SK-N-SH (cell line): ENCODE results near the gene NUDT14. TPM values are rescaled to one million over a fixed set of nuclear protein-coding genes. Genes with fewer than 3 reads are reported as not detected.

Source experiments
- CTCF ChIA-PET: fragments of 300-600, 350-600 bp; formaldehyde crosslinking; extraction: SDS; loops from one replicate; lab custom pipeline; 2021; lab: Yijun Ruan, JAX
- POLR2A ChIA-PET: fragments of 350-600 bp; sonication (Branson Sonifier 250); formaldehyde crosslinking; extraction: SDS; loops from one replicate; lab custom pipeline; 2020; ENCODE audit warnings: antibody characterized with exemption, inconsistent platforms; lab: Yijun Ruan, JAX
- DNase-seq: peaks from one replicate; pipeline ENCODE4 v3.0.0; 2012
- H2AFZ ChIP-seq: fragments of 200-600 bp; sonication (generic); 2 replicates; pipeline ENCODE4 v1.8.1; 2016; ENCODE audit warnings: antibody characterized with exemption, mild to moderate bottlenecking, low read depth
- H3F3A ChIP-seq: fragments of 200-600 bp; sonication (generic); replicated peaks from 2 replicates; pipeline ENCODE3; 2016; ENCODE audit warnings: antibody characterized with exemption, mild to moderate bottlenecking; ENCODE audit not compliant: insufficient read depth
- H3K27ac ChIP-seq, 2 experiments: fragments of 200-500 bp in 1 of 2; fragments of 200-600 bp in 1 of 2; sonication (Bioruptor generic) in 1 of 2; sonication (generic), shearing (Covaris generic) in 1 of 2; 2 replicates each; pipeline versions ENCODE4 v1.5.1 to v1.6.1; 2014 to 2016; ENCODE audit warnings: low read depth in 2 of 2, inconsistent platforms in 1 of 2, low read length in 1 of 2, mild to moderate bottlenecking in 1 of 2, mixed read lengths in 1 of 2
- H3K27me3 ChIP-seq: fragments of 200-600 bp; sonication (generic), shearing (Covaris generic); 2 replicates; pipeline ENCODE4 v1.6.1; 2016; ENCODE audit warnings: mixed run types; ENCODE audit not compliant: insufficient read depth
- H3K36me3 ChIP-seq, 2 experiments: fragments of 200-500 bp in 1 of 2; fragments of 200-600 bp in 1 of 2; sonication (Bioruptor generic) in 1 of 2; sonication (generic) in 1 of 2; replicated peaks in 1 of 2; 2 replicates each; pipeline versions ENCODE3 to v1.5.1; 2014 to 2016; ENCODE audit warnings: low read length in 1 of 2, mild to moderate bottlenecking in 1 of 2; ENCODE audit not compliant: insufficient read depth in 2 of 2, control insufficient read depth in 1 of 2
- H3K4me1 ChIP-seq, 2 experiments: fragments of 200-500 bp in 1 of 2; fragments of 200-600 bp in 1 of 2; sonication (Bioruptor generic) in 1 of 2; sonication (generic), shearing (Covaris generic) in 1 of 2; 2 replicates each; pipeline versions ENCODE4 v1.5.1 to v1.6.1; 2014 to 2016; ENCODE audit warnings: low read depth in 1 of 2, low read length in 1 of 2, mixed run types in 1 of 2; ENCODE audit not compliant: insufficient read depth in 2 of 2, control insufficient read depth in 1 of 2
- H3K4me2 ChIP-seq: fragments of 200-600 bp; sonication (generic), shearing (Covaris generic); 2 replicates; pipeline ENCODE4 v1.6.1; 2017; ENCODE audit warnings: mixed run types
- H3K4me3 ChIP-seq, 2 experiments: fragments of 200-500 bp in 1 of 2; fragments of 200-600 bp in 1 of 2; sonication (Bioruptor generic) in 1 of 2; sonication (generic), shearing (Covaris generic) in 1 of 2; 2 replicates each; pipeline versions ENCODE4 v1.5.1 to v1.8.1; 2014 to 2016; ENCODE audit warnings: low read depth in 2 of 2, inconsistent platforms in 1 of 2, low read length in 1 of 2, mild to moderate bottlenecking in 1 of 2, mixed read lengths in 1 of 2, moderate library complexity in 1 of 2
- H3K79me2 ChIP-seq: fragments of 200-600 bp; sonication (generic); 2 replicates; pipeline ENCODE4 v1.8.1; 2017; ENCODE audit warnings: mild to moderate bottlenecking; ENCODE audit not compliant: insufficient read depth
- H3K9ac ChIP-seq: fragments of 200-600 bp; sonication (generic); 2 replicates; pipeline ENCODE4 v1.6.1; 2017; ENCODE audit warnings: mixed run types
- H3K9me2 ChIP-seq: fragments of 200-600 bp; sonication (generic); 2 replicates; pipeline ENCODE4 v1.6.1; 2017; ENCODE audit warnings: mixed run types
- H3K9me3 ChIP-seq: fragments of 200-600 bp; sonication (generic); 2 replicates; pipeline ENCODE4 v1.6.1; 2017; ENCODE audit warnings: mixed run types, mild to moderate bottlenecking, moderate library complexity
- H4K20me1 ChIP-seq: fragments of 200-600 bp; sonication (generic); 2 replicates; pipeline ENCODE4 v1.6.1; 2017; ENCODE audit warnings: mild to moderate bottlenecking, mixed run types; ENCODE audit not compliant: insufficient read depth
- EP300 ChIP-seq, 2 experiments: IDR thresholded peaks; 2 replicates each; pipeline versions ENCODE4 v1.4.0 to v1.6.1; 2012; ENCODE audit warnings: borderline replicate concordance in 1 of 2, low read depth in 1 of 2, low read length in 1 of 2
- EZH2phosphoT487 ChIP-seq: fragments of 200-600 bp; sonication (generic); IDR thresholded peaks from 2 replicates; pipeline ENCODE4 v1.6.1; 2017; ENCODE audit warnings: low read depth, mixed run types, mild to moderate bottlenecking, antibody characterized with exemption, moderate library complexity, borderline replicate concordance
- FOXJ3 ChIP-seq: sonication (generic); formaldehyde crosslinking; IDR thresholded peaks from 2 replicates; pipeline ENCODE4 v1.5.1; 2020; ENCODE audit warnings: mild to moderate bottlenecking, missing genetic modification reagents
- MXI1 ChIP-seq: IDR thresholded peaks from 2 replicates; pipeline ENCODE4 v1.6.1; 2012; ENCODE audit warnings: mild to moderate bottlenecking, low read depth, low read length, improper control_type of control experiment
- NRF1 ChIP-seq: IDR thresholded peaks from 2 replicates; pipeline ENCODE4 v1.6.1; 2012; ENCODE audit warnings: low read depth, mild to moderate bottlenecking, low read length
- TAF1 ChIP-seq: IDR thresholded peaks from 2 replicates; pipeline ENCODE4 v1.6.1; 2012; ENCODE audit warnings: low read depth, mild to moderate bottlenecking, low read length, moderate library complexity, borderline replicate concordance
- TCF12 ChIP-seq: IDR thresholded peaks from 2 replicates; pipeline ENCODE4 v1.4.0; 2012
- WGBS: methylation state at CpG from one replicate; pipeline ENCODE4 v1.1.6; 2017; ENCODE audit warnings: low lambda C conversion rate; 5-methylcytosine and 5-hydroxymethylcytosine counted together
- polyA plus RNA-seq, 3 experiments: library from polyadenylated mRNA; depleted of rRNA; stranded (reverse); fragments of >200 nt; gene quantifications; 2 replicates each; pipeline ENCODE4 v1.2.3, GENCODE V29; 2012
- TF ChIP-seq, protein P1 (sequence below): IDR thresholded peaks from 2 replicates; pipeline ENCODE4 v1.4.0; 2012; ENCODE audit warnings: low read depth, borderline replicate concordance
- TF ChIP-seq, protein P2 (sequence below): IDR thresholded peaks from 2 replicates; pipeline ENCODE4 v1.4.0; 2012; ENCODE audit warnings: low read depth, borderline replicate concordance
- TF ChIP-seq, protein P3 (sequence below): IDR thresholded peaks from 2 replicates; pipeline ENCODE4; 2012

NUDT14 gene
- polyA plus RNA-seq, 1 of the 3 experiments (the other 2 are of a cell fraction): 18.4 TPM

DNA sequence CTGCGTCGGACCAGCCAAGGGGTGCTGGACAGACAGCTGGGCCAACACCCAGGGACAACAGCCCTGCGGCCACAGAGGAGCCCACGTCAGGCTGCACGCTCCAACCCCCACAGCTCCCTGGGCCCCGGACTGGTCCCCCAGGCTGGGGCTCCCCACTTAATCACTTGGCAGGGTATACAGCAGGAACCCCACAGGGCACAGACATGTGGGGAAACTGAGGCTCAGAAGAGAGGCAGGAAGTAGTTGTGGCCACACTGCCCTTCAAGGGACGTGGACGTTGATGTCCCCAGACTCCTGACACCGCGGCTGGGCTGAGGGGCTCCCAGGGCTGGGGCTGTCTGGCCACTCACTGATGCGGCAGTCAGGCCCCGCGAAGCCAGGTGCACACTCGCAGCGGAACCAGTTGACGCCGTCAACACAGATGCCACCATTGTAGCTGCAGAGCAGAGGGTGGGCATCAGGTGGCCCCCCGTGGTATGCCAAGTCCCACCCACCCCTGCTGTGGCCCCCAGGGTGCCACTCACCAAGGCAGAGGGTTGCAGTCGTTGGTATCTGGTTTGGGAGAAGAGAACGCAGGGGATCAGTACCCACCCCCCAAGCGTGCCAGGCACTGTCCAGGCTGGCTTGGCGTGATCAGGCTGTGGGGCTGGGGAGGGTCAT is 34.0 kb downstream of the NUDT14 start:
- 77% methylated on average over 12 of the region's 22 CpGs for WGBS
- Histone ChIP-seq H3K4me2 (no peak overlapping the region), H3K79me2 (no peaks in the 10 kb centered on the region), H4K20me1 (no peaks in the 10 kb centered on the region), H3K27me3 (no peaks in the 10 kb centered on the region), H3K9ac (no peak overlapping the region), H3K4me3 (no peak overlapping the region), H3F3A (no peaks in the 10 kb centered on the region), H3K4me1 (peaks cover 0 to 13% of the 10 kb centered on the region in 2 experiments; a peak in 1 of 4 replicates), H3K27ac (no peak overlapping the region), H3K36me3 (no peaks in the 10 kb centered on the region), H3K9me3 (no peaks in the 10 kb centered on the region), H2AFZ (no peak overlapping the region), H3K9me2 (no peaks in the 10 kb centered on the region)
- CTCF ChIA-PET: interaction anchor here (0.9 kb wide), 1 partner anchor 18 kb away, joined by 3 read pairs; no protein-coding TSS in a partner anchor
- TF ChIP-seq, protein P1, sequence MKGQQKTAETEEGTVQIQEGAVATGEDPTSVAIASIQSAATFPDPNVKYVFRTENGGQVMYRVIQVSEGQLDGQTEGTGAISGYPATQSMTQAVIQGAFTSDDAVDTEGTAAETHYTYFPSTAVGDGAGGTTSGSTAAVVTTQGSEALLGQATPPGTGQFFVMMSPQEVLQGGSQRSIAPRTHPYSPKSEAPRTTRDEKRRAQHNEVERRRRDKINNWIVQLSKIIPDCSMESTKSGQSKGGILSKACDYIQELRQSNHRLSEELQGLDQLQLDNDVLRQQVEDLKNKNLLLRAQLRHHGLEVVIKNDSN: no peak
- TF ChIP-seq TCF12 (no peak), NRF1 (no peak), MXI1 (no peak), EP300 (IDR thresholded peaks at IDR 0.05; ENCODE audit: borderline replicate concordance in 1 of 2, low read depth in 1 of 2, low read length in 1 of 2) (no peak), FOXJ3 (CRISPR knock-in tag) (no peak), EZH2phosphoT487 (no peak)
- TF ChIP-seq, protein P2, sequence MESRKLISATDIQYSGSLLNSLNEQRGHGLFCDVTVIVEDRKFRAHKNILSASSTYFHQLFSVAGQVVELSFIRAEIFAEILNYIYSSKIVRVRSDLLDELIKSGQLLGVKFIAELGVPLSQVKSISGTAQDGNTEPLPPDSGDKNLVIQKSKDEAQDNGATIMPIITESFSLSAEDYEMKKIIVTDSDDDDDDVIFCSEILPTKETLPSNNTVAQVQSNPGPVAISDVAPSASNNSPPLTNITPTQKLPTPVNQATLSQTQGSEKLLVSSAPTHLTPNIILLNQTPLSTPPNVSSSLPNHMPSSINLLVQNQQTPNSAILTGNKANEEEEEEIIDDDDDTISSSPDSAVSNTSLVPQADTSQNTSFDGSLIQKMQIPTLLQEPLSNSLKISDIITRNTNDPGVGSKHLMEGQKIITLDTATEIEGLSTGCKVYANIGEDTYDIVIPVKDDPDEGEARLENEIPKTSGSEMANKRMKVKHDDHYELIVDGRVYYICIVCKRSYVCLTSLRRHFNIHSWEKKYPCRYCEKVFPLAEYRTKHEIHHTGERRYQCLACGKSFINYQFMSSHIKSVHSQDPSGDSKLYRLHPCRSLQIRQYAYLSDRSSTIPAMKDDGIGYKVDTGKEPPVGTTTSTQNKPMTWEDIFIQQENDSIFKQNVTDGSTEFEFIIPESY: no peak
- no peak for DNase-seq
- POLR2A ChIA-PET: no interaction called here

DNA sequence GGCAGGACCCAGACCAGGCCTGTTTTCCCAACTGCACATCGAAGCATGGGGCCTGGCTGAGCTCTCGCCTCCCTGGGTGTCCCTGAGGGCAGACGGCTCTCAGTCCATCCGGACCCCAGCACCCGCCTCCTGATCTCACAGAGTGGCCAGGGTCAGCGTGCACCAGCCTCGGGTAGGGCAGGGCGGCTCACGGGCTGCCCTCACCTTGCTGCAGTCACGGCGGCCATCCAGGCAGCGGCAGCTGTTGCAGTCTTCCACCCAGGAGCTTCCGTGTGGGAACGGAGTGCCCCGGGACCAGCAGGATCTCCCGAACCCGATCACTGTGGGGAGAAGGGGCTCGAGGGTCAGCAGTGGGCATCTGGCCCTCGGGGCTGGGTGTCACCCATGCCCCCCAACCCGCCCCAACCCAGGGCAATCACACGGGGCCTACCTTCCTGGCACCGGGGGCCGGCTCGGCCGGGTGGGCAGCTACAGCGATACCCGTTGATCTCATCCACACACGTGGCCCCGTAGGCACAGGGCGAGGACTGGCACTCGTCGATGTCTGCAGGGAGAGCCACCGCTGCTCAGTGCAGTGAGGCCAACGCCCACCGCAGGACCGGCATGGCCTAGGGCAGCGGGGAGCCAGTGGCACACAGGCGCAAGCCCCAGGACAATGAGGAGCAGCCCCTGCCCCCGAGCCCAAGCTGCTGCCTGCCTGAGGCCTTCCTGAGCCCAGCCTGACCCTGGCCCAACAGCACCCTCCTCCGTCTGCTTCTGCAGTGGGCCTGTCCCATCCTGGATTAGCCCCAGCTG is 34.7 kb downstream of the NUDT14 start:
- Histone ChIP-seq H2AFZ (no peak overlapping the region), H3K9me2 (no peaks in the 10 kb centered on the region), H3K4me2 (no peak overlapping the region), H3K9ac (no peak overlapping the region), H3F3A (no peaks in the 10 kb centered on the region), H4K20me1 (no peaks in the 10 kb centered on the region), H3K27ac (no peak overlapping the region), H3K4me1 (peaks cover 0 to 13% of the 10 kb centered on the region in 2 experiments; a peak in 1 of 4 replicates), H3K27me3 (no peaks in the 10 kb centered on the region), H3K79me2 (no peaks in the 10 kb centered on the region), H3K36me3 (no peaks in the 10 kb centered on the region), H3K9me3 (no peaks in the 10 kb centered on the region), H3K4me3 (no peak overlapping the region)
- TF ChIP-seq, protein P2: no peak
- TF ChIP-seq TAF1: no peak
- TF ChIP-seq, protein P3, sequence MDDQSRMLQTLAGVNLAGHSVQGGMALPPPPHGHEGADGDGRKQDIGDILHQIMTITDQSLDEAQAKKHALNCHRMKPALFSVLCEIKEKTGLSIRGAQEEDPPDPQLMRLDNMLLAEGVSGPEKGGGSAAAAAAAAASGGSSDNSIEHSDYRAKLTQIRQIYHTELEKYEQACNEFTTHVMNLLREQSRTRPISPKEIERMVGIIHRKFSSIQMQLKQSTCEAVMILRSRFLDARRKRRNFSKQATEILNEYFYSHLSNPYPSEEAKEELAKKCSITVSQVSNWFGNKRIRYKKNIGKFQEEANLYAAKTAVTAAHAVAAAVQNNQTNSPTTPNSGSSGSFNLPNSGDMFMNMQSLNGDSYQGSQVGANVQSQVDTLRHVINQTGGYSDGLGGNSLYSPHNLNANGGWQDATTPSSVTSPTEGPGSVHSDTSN: no peak
- DNase-seq: no peak
- 66% methylated on average over 12 of the region's 40 CpGs for WGBS
- POLR2A ChIA-PET: interaction anchor here (0.6 kb wide), 1 partner anchor 149 kb away, joined by 3 read pairs; no protein-coding TSS in a partner anchor
- CTCF ChIA-PET: interaction anchor here (0.6 to 1.4 kb wide), 3 partner anchors 14 to 101 kb away, joined by 3 to 5 read pairs (median 3); no protein-coding TSS in a partner anchor
